HepG2 (cell line): ENCODE results near the gene IFT57. TPM values are rescaled to one million over a fixed set of nuclear protein-coding genes. Genes with fewer than 3 reads are reported as not detected.

Experiments used
- ATAC-seq: fragments of 200-7000 bp; cut with Tn5 transposase; 3 replicates; pipeline ENCODE4 v1.9.1; 2020; ENCODE audit warnings: mild to moderate bottlenecking, moderate library complexity
- BruUV-seq: library from RNA; stranded (reverse); fragments of 400-500 nt; replicated peaks from 2 replicates; lab custom pipeline; 2021; lab: Mats Ljungman, UMichigan
- CTCF ChIA-PET: fragments of 300-600 bp; formaldehyde crosslinking; extraction: SDS; loops from one replicate; lab custom pipeline; 2021; ENCODE audit warnings: low total read pairs, inconsistent platforms, low intra/inter-chr PET ratio; lab: Yijun Ruan, JAX
- POLR2A ChIA-PET: fragments of 350-600 bp; sonication (Branson Sonifier 250); formaldehyde crosslinking; loops from one replicate; lab custom pipeline; 2020; ENCODE audit warnings: antibody characterized with exemption, inconsistent platforms; lab: Yijun Ruan, JAX
- DNase-seq: peaks from one replicate; pipeline ENCODE4 v3.0.0-alpha.2; 2015; ENCODE audit warnings: low spot score
- FAIRE-seq: peaks from 3 replicates; lab custom pipeline; 2011; peaks lifted over from hg19 to GRCh38; lab: Jason Lieb, UNC
- H2AFZ ChIP-seq: one replicate; pipeline ENCODE4 v1.6.1; 2011; ENCODE audit warnings: low read length, inconsistent platforms
- H3K27ac ChIP-seq: fragments of 300-600 bp; 3 replicates; pipeline ENCODE4 v1.8.0; 2011; ENCODE audit warnings: mixed run types, mild to moderate bottlenecking, mixed read lengths, low read length, inconsistent platforms; ENCODE audit not compliant: insufficient read depth; ENCODE audit errors: extremely low read length
- H3K27me3 ChIP-seq, 2 experiments: fragments of 200-600 bp in 1 of 2; 2 replicates in 1 of 2; 3 replicates in 1 of 2; pipeline versions ENCODE4 v1.6.0 to v1.8.0; 2011; ENCODE audit warnings: low read length in 2 of 2, mild to moderate bottlenecking in 2 of 2, moderate library complexity in 2 of 2, inconsistent platforms in 1 of 2; ENCODE audit not compliant: insufficient read depth in 2 of 2, control insufficient read depth in 1 of 2
- H3K36me3 ChIP-seq, 2 experiments: fragments of 200-600 bp in 1 of 2; replicated peaks in 1 of 2; 2 replicates in 1 of 2; 3 replicates in 1 of 2; pipeline versions ENCODE4 v1.5.1 to v1.8.0; 2011; ENCODE audit warnings: low read length in 2 of 2, inconsistent platforms in 1 of 2; ENCODE audit not compliant: insufficient read depth in 2 of 2, control insufficient read depth in 1 of 2
- H3K4me1 ChIP-seq: 2 replicates; pipeline ENCODE4 v1.5.1; 2012; ENCODE audit warnings: low read length, inconsistent platforms; ENCODE audit not compliant: insufficient read depth
- H3K4me2 ChIP-seq: 2 replicates; pipeline ENCODE4 v1.6.0; 2011; ENCODE audit warnings: low read depth, low read length, inconsistent platforms
- H3K4me3 ChIP-seq, 3 experiments: fragments of 200-600 bp in 1 of 3; sonication (generic), shearing (Covaris generic) in 1 of 3; replicated peaks in 1 of 3; 2 replicates each; pipeline ENCODE4 v1.5.1; 2011 to 2016; ENCODE audit warnings: low read length in 3 of 3, inconsistent platforms in 2 of 3, low read depth in 2 of 3, mild to moderate bottlenecking in 2 of 3, control low read depth in 1 of 3, mixed read lengths in 1 of 3; ENCODE audit not compliant: insufficient read depth in 1 of 3
- H3K79me2 ChIP-seq: one replicate; pipeline ENCODE4 v1.6.1; 2011; ENCODE audit warnings: low read length, inconsistent platforms; ENCODE audit not compliant: insufficient read depth
- H3K9ac ChIP-seq: 2 replicates; pipeline ENCODE4 v1.6.0; 2011; ENCODE audit warnings: mild to moderate bottlenecking, low read depth, low read length, inconsistent platforms; ENCODE audit not compliant: insufficient read depth
- H3K9me3 ChIP-seq: 2 replicates; pipeline ENCODE4 v1.5.1; 2012; ENCODE audit warnings: mild to moderate bottlenecking, low read length
- H4K20me1 ChIP-seq: 2 replicates; pipeline ENCODE4 v1.6.0; 2011; ENCODE audit warnings: inconsistent platforms, mild to moderate bottlenecking, low read length, moderate library complexity; ENCODE audit not compliant: insufficient read depth
- BCL3 ChIP-seq: sonication (generic); formaldehyde crosslinking; IDR thresholded peaks from 2 replicates; pipeline ENCODE4 v1.5.1; 2020; ENCODE audit warnings: mild to moderate bottlenecking, missing genetic modification reagents, moderate library complexity
- GTF2F1 ChIP-seq: fragments of 150-350 bp; IDR thresholded peaks from 2 replicates; pipeline ENCODE4 v1.6.1; 2014; ENCODE audit warnings: low read length
- MIER2 ChIP-seq: IDR thresholded peaks from 2 replicates; pipeline ENCODE4 v1.6.1; 2016; ENCODE audit warnings: missing biosample characterization, missing genetic modification reagents
- ZNF564 ChIP-seq: sonication (generic); formaldehyde crosslinking; IDR thresholded peaks from 2 replicates; pipeline ENCODE4 v1.8.1; 2023; ENCODE audit warnings: mild to moderate bottlenecking, missing genetic modification reagents
- ZNF589 ChIP-seq: sonication (generic); formaldehyde crosslinking; conservative IDR thresholded peaks from 2 replicates; pipeline ENCODE4 v1.8.0; 2022; ENCODE audit warnings: mild to moderate bottlenecking, moderate library complexity, missing genetic modification reagents
- ZNF737 ChIP-seq: sonication (generic); formaldehyde crosslinking; IDR thresholded peaks from 2 replicates; pipeline ENCODE4 v1.5.0; 2020; ENCODE audit warnings: missing genetic modification reagents, mild to moderate bottlenecking, borderline replicate concordance
- ZNF800 ChIP-seq: sonication (generic); formaldehyde crosslinking; IDR thresholded peaks from 2 replicates; pipeline ENCODE4 v1.4.0; 2020; ENCODE audit warnings: missing genetic modification reagents
- WGBS: methylation state at CpG from one replicate; pipeline ENCODE4 v1.1.6; 2017; ENCODE audit warnings: low lambda C conversion rate; 5-methylcytosine and 5-hydroxymethylcytosine counted together
- in situ Hi-C: cut with HindIII; loops from 2 replicates; pipeline ENCODE4 v1.10.0; 2017; ENCODE audit warnings: low pct_unique_long_range_greater_than_20kb; ENCODE audit not compliant: extremely low pct_ligation_motif_present
- intact Hi-C: fragments of 100-400 bp; cut with micrococcal nuclease; formaldehyde crosslinking; loops from one replicate; pipeline ENCODE4 v1.10.0; 2022; ENCODE audit not compliant: unreplicated experiment
- polyA plus RNA-seq, 8 experiments: library from polyadenylated mRNA; depleted of rRNA in 3 of 8; stranded (reverse) in 7 of 8; unstranded in 1 of 8; fragments of >200 nt; fragmentation: Illumina TruSeq in 4 of 8; extraction: Trizol in 4 of 8; gene quantifications; 2 replicates each; pipeline versions ENCODE4 v1.2.1 to v1.2.3, GENCODE V29; 2011 to 2016; ENCODE audit warnings: low read depth in 4 of 8, missing spikeins in 1 of 8, mixed read lengths in 1 of 8; ENCODE audit not compliant: insufficient read depth in 1 of 8
- total RNA-seq, 5 experiments: library from RNA; depleted of rRNA; stranded (reverse); fragments of >200 nt; fragmentation: Illumina TruSeq; extraction: Trizol; gene quantifications; 2 replicates each; pipeline ENCODE4 v1.2.3, GENCODE V29; 2016; ENCODE audit warnings: low read depth in 1 of 5

The IFT57 gene
- total and polyA plus RNA-seq, 2 of the 13 experiments (the other 11 are each of a cell fraction or from before 2014, with no cell fraction given) = 5.5 to 14.5 TPM

- Histone ChIP-seq H3K4me1 (no peaks in the 10 kb centered on the region), H3K9me3 (no peaks in the 10 kb centered on the region), H3K4me2 (no peak overlapping the region), H3K27me3 (no peaks in the 10 kb centered on the region; a peak in 1 of 5 replicates), H3K27ac (no peak overlapping the region), H3K9ac (no peak overlapping the region), H2AFZ (no peak overlapping the region), H4K20me1 (no peaks in the 10 kb centered on the region), H3K36me3 (no peaks in the 10 kb centered on the region), H3K4me3 (no peak overlapping the region), H3K79me2 (no peaks in the 10 kb centered on the region)
- intact Hi-C loops = no loop called here
- no peak for ATAC-seq
- BruUV-seq = no TSS peak
- ChIA-PET POLR2A (no interaction called here), CTCF (no interaction called here)
- in situ Hi-C loops = no loop called here
- no peak for FAIRE-seq
- no peak for DNase-seq
- 4% methylated on average over 5 of the region's 5 CpGs for WGBS
- TF ChIP-seq ZNF564 (CRISPR knock-in tag) = no peak
- TF ChIP-seq MIER2 = no peak
- TF ChIP-seq BCL3 (CRISPR knock-in tag) = no peak
- no peak for TF ChIP-seq ZNF800 (CRISPR knock-in tag)
- no peak for TF ChIP-seq ZNF737 (CRISPR knock-in tag)
- TF ChIP-seq ZNF589 (CRISPR knock-in tag) = no peak
- TF ChIP-seq GTF2F1 = no peak
Observed at GRCh38 chr3:108133858-108134554, 88.2 kb downstream of the IFT57 start.
